K562 (cell line): Measurements from ENCODE around the gene DDIT3. TPM values are rescaled to one million over a fixed set of nuclear protein-coding genes. Genes with fewer than 3 reads are reported as not detected.

Experiments used
- ERF ChIP-seq: fragments of 450-650 bp; formaldehyde crosslinking; IDR thresholded peaks from 2 replicates; pipeline ENCODE4 v1.4.0; 2020; ENCODE audit warnings: mild to moderate bottlenecking, mixed read lengths
- MAFK ChIP-seq: IDR thresholded peaks from 2 replicates; pipeline ENCODE4 v1.6.1; 2011; ENCODE audit warnings: low read length, improper control_type of control experiment
- NCOA1 ChIP-seq: fragments of 450-650 bp; IDR thresholded peaks from 2 replicates; pipeline ENCODE4 v1.6.1; 2016; ENCODE audit warnings: low read depth
- NCOA2 ChIP-seq, 2 experiments: fragments of 450-650 bp; IDR thresholded peaks; 2 replicates each; pipeline ENCODE4 v1.6.1; 2018; ENCODE audit warnings: mild to moderate bottlenecking in 2 of 2, moderate library complexity in 1 of 2; ENCODE audit not compliant: partially characterized antibody in 2 of 2
- NCOA6 ChIP-seq: fragments of 450-650 bp; IDR thresholded peaks from 2 replicates; pipeline ENCODE4 v1.6.1; 2017; ENCODE audit warnings: mild to moderate bottlenecking
- POLR2AphosphoS5 ChIP-seq: IDR thresholded peaks from 2 replicates; pipeline ENCODE4 v1.6.1; 2011; ENCODE audit warnings: mild to moderate bottlenecking, low read depth, low read length, moderate library complexity; ENCODE audit not compliant: control insufficient read depth, insufficient read depth
- RFX7 ChIP-seq: fragments of 250-450 bp; sonication (Bioruptor Pico); IDR thresholded peaks from 2 replicates; pipeline ENCODE4 v1.5.1; 2021; ENCODE audit warnings: mild to moderate bottlenecking
- SMAD2 ChIP-seq: fragments of 150-350 bp; IDR thresholded peaks from 2 replicates; pipeline ENCODE4 v1.6.1; 2014; ENCODE audit warnings: low read depth, mild to moderate bottlenecking, low read length
- SMARCA4 ChIP-seq: fragments of 450-650 bp; IDR thresholded peaks from 2 replicates; pipeline ENCODE4 v1.6.1; 2016
- SNRNP70 ChIP-seq: fragments of 200-400 bp; formaldehyde crosslinking; optimal IDR thresholded peaks from 2 replicates; pipeline ENCODE3; 2017; ENCODE audit warnings: low read depth, low read length
- TBL1XR1 ChIP-seq, 2 experiments: IDR thresholded peaks; 2 replicates each; pipeline ENCODE4 v1.6.1; 2012; ENCODE audit warnings: improper control_type of control experiment in 2 of 2, low read length in 2 of 2, mild to moderate bottlenecking in 1 of 2
- ZBTB1 ChIP-seq: sonication (generic); formaldehyde crosslinking; IDR thresholded peaks from 2 replicates; pipeline ENCODE4 v1.8.1; 2023; ENCODE audit warnings: missing genetic modification reagents, low read depth, mild to moderate bottlenecking, borderline replicate concordance
- ZBTB8A ChIP-seq: fragments of 450-650 bp; IDR thresholded peaks from 2 replicates; pipeline ENCODE4 v1.6.1; 2018; ENCODE audit warnings: mild to moderate bottlenecking, moderate library complexity; ENCODE audit not compliant: partially characterized antibody
- ZC3H11A ChIP-seq: IDR thresholded peaks from 2 replicates; pipeline ENCODE4 v1.6.1; 2012; ENCODE audit warnings: low read depth, low read length, improper control_type of control experiment
- ZNF134 ChIP-seq: fragments of 250-450 bp; sonication (Bioruptor Pico); conservative IDR thresholded peaks from 2 replicates; pipeline ENCODE4 v1.4.0; 2020
- ZNF146 ChIP-seq: IDR thresholded peaks from one replicate; pipeline ENCODE4 v1.6.1; 2018; ENCODE audit warnings: missing compliant biosample characterization; ENCODE audit not compliant: unreplicated experiment
- polyA plus RNA-seq, 8 experiments: library from polyadenylated mRNA; depleted of rRNA in 4 of 8; stranded (reverse) in 5 of 8; unstranded in 3 of 8; fragments of >200 nt; fragmentation: Nextera tagmentation in 2 of 8; fragmentation: Illumina TruSeq in 1 of 8; extraction: Ambion mirVana in 2 of 8; extraction: Trizol in 1 of 8; gene quantifications; 2 replicates each; pipeline versions ENCODE4 v1.2.1 to v1.2.3, GENCODE V29; 2011 to 2014; ENCODE audit warnings: inconsistent platforms in 1 of 8, missing spikeins in 1 of 8
- total RNA-seq, 7 experiments: library from RNA; depleted of rRNA in 6 of 7; stranded (reverse); fragments of >200 nt in 6 of 7; fragmentation: Illumina TruSeq in 2 of 7; extraction: Trizol in 2 of 7; gene quantifications; 2 replicates each; pipeline versions ENCODE4 v1.2.1 to v1.2.3, GENCODE V29; 2011 to 2021; ENCODE audit warnings: low replicate concordance in 1 of 7
- TF ChIP-seq, protein P1 (sequence below): fragments of 250-450 bp; sonication (Bioruptor Pico); IDR thresholded peaks from 2 replicates; pipeline ENCODE4 v1.4.0; 2020; ENCODE audit warnings: mild to moderate bottlenecking, moderate library complexity, borderline replicate concordance
- TF ChIP-seq, protein P2 (sequence below), 2 experiments: fragments of 250-450 bp in 1 of 2; fragments of 450-650 bp in 1 of 2; sonication (Bioruptor Pico) in 1 of 2; IDR thresholded peaks; 2 replicates each; pipeline versions ENCODE4 v1.6.1 to v1.8.0; 2016 to 2021; ENCODE audit warnings: mild to moderate bottlenecking in 2 of 2, moderate library complexity in 2 of 2, missing compliant biosample characterization in 1 of 2, missing genetic modification characterization in 1 of 2
- TF ChIP-seq, protein P3 (sequence below), 2 experiments: fragments of 450-650 bp; conservative IDR thresholded peaks; 2 replicates each; pipeline ENCODE4 v1.6.1; 2017; ENCODE audit warnings: mild to moderate bottlenecking in 2 of 2, moderate library complexity in 2 of 2
- TF ChIP-seq, protein P4 (sequence below): sonication (generic); formaldehyde crosslinking; IDR thresholded peaks from 2 replicates; pipeline ENCODE4 v1.8.1; 2023; ENCODE audit warnings: mild to moderate bottlenecking, missing genetic modification reagents, moderate library complexity
- TF ChIP-seq, protein P5 (sequence below): fragments of 450-650 bp; formaldehyde crosslinking; IDR thresholded peaks from 2 replicates; pipeline ENCODE4 v1.4.0; 2020; ENCODE audit warnings: mild to moderate bottlenecking, mixed read lengths

DDIT3 gene
- total and polyA plus RNA-seq, 9 of the 15 experiments (the other 6 are each of a cell fraction or from before 2014, with no cell fraction given), result 59.1 to 272 (median 89.9) TPM

DNA sequence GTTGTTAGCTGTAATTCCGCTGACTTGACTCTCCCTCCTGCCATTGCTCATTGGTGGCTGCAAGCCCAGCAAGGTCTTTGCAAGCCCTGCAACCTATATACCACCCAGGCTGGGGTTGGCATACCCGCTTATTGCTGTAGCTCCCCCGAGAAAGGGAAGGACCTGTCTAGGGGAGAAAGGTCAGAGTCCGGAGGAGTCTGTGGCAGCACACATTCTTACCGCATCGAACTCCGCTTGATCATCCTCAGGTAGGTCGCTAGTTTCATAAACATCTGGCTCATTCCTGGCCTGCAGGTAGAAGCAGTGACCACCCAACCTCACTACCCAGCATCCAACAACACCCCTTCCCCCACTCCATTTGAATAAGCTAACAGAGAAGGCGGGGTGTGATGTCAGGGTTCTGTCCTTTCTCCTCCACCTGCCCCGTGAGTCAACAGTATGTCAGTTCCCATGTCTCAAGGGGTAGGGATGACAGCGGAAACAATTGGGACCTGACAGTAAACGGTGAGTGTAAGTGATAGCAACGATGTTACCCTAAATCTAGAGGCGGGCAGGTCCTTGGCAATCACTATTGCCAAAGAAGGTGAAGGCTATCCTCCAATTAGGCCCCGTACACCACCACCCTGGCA lies 25.6 kb upstream of the DDIT3 start (continued):
- TF ChIP-seq, protein P1, sequence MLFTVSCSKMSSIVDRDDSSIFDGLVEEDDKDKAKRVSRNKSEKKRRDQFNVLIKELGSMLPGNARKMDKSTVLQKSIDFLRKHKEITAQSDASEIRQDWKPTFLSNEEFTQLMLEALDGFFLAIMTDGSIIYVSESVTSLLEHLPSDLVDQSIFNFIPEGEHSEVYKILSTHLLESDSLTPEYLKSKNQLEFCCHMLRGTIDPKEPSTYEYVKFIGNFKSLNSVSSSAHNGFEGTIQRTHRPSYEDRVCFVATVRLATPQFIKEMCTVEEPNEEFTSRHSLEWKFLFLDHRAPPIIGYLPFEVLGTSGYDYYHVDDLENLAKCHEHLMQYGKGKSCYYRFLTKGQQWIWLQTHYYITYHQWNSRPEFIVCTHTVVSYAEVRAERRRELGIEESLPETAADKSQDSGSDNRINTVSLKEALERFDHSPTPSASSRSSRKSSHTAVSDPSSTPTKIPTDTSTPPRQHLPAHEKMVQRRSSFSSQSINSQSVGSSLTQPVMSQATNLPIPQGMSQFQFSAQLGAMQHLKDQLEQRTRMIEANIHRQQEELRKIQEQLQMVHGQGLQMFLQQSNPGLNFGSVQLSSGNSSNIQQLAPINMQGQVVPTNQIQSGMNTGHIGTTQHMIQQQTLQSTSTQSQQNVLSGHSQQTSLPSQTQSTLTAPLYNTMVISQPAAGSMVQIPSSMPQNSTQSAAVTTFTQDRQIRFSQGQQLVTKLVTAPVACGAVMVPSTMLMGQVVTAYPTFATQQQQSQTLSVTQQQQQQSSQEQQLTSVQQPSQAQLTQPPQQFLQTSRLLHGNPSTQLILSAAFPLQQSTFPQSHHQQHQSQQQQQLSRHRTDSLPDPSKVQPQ (CRISPR knock-in tag), result no peak
- TF ChIP-seq POLR2AphosphoS5, result no peak
- TF ChIP-seq, protein P2, sequence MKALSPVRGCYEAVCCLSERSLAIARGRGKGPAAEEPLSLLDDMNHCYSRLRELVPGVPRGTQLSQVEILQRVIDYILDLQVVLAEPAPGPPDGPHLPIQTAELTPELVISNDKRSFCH (CRISPR knock-in tag; IDR thresholded peaks at IDR 0.05), result no peak
- TF ChIP-seq, protein P2 (tag; IDR thresholded peaks at IDR 0.05), result no peak
- no peak for TF ChIP-seq SMAD2
- TF ChIP-seq ZBTB1 (CRISPR knock-in tag), result no peak
- no peak for TF ChIP-seq NCOA6
- TF ChIP-seq, protein P3, sequence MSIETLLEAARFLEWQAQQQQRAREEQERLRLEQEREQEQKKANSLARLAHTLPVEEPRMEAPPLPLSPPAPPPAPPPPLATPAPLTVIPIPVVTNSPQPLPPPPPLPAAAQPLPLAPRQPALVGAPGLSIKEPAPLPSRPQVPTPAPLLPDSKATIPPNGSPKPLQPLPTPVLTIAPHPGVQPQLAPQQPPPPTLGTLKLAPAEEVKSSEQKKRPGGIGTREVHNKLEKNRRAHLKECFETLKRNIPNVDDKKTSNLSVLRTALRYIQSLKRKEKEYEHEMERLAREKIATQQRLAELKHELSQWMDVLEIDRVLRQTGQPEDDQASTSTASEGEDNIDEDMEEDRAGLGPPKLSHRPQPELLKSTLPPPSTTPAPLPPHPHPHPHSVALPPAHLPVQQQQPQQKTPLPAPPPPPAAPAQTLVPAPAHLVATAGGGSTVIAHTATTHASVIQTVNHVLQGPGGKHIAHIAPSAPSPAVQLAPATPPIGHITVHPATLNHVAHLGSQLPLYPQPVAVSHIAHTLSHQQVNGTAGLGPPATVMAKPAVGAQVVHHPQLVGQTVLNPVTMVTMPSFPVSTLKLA (conservative IDR thresholded peaks at IDR 0.05), result 0 out of 4 replicates have a peak, but pooled peaks of 1 of the 2 experiments have one; percentile 36
- no peak for TF ChIP-seq RFX7 (CRISPR knock-in tag)
- no peak for TF ChIP-seq ERF
- TF ChIP-seq NCOA1, result no peak
- no peak for TF ChIP-seq TBL1XR1 (IDR thresholded peaks at IDR 0.05; ENCODE audit: low read length in 2 of 2)
- TF ChIP-seq, protein P4, sequence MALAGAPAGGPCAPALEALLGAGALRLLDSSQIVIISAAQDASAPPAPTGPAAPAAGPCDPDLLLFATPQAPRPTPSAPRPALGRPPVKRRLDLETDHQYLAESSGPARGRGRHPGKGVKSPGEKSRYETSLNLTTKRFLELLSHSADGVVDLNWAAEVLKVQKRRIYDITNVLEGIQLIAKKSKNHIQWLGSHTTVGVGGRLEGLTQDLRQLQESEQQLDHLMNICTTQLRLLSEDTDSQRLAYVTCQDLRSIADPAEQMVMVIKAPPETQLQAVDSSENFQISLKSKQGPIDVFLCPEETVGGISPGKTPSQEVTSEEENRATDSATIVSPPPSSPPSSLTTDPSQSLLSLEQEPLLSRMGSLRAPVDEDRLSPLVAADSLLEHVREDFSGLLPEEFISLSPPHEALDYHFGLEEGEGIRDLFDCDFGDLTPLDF (CRISPR knock-in tag), result no peak
- TF ChIP-seq ZNF134 (CRISPR knock-in tag), result no peak
- no peak for TF ChIP-seq MAFK
- no peak for TF ChIP-seq ZNF146 (CRISPR knock-in tag)
- peak; percentile 33; the same call in 1 of the 2 replicates for TF ChIP-seq SMARCA4
- no peak for TF ChIP-seq ZC3H11A
- no peak for TF ChIP-seq ZBTB8A
- TF ChIP-seq NCOA2 (IDR thresholded peaks at IDR 0.05; ENCODE audit: partially characterized antibody in 2 of 2), result no peak
- TF ChIP-seq SNRNP70, result no peak
- TF ChIP-seq, protein P5, sequence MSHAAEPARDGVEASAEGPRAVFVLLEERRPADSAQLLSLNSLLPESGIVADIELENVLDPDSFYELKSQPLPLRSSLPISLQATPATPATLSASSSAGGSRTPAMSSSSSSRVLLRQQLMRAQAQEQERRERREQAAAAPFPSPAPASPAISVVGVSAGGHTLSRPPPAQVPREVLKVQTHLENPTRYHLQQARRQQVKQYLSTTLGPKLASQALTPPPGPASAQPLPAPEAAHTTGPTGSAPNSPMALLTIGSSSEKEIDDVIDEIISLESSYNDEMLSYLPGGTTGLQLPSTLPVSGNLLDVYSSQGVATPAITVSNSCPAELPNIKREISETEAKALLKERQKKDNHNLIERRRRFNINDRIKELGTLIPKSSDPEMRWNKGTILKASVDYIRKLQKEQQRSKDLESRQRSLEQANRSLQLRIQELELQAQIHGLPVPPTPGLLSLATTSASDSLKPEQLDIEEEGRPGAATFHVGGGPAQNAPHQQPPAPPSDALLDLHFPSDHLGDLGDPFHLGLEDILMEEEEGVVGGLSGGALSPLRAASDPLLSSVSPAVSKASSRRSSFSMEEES, result no peak
